Measurements from ENCODE around the gene TSSK3. TPM values are rescaled to one million over a fixed set of nuclear protein-coding genes. Genes with fewer than 3 reads are reported as not detected.
A peak's percentile ranks its signal among the peaks of the same experiment; 100 is the strongest.

TSSK3 gene
- total RNA-seq, 1 experiment from 2014 or later: 2.6 TPM

DNA sequence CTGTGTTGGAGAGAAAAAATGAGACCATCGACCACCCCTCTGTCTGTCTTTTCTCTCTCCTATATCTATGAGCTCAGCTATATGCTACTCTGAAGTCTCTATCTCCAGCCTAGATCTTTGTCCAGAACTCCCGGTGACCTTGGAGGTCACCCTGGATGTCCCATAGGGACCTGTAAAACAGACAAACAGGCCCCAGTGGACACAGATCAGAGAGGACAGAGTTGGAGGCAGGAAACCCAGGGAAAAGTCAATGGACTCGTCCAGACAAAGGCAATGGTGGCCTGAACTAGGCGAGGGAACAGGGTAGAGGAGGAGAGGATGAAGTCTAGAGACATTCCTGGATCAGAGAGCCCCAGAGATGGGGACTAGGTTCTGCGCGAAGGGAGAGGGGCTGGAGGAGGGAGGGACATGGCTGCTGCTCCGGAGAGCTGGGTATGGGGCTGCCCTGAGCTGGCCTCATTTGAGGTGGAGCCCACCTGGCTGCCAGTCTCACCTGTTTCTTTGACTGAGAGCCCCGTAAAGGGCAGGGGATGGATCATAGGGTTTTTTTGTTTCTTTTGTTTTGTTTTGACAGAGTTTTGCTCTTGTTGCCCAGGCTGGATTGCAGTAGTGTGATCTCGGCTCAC is 15.7 kb upstream of the TSSK3 start:
- Mint-ChIP-seq H3K9me3 (ENCODE audit: unreplicated experiment) (no peaks in the 10 kb centered on the region), H3K4me3 (ENCODE audit: unreplicated experiment) (no peak overlapping the region), H3K4me1 (ENCODE audit: low read depth, unreplicated experiment) (peaks cover 16% of the 10 kb centered on the region), H3K27me3 (ENCODE audit: insufficient read depth, unreplicated experiment) (no peaks in the 10 kb centered on the region), H3K27ac (ENCODE audit: unreplicated experiment) (no peak overlapping the region), H3K36me3 (ENCODE audit: insufficient read depth, unreplicated experiment) (peaks cover 6% of the 10 kb centered on the region)
- Histone ChIP-seq H3K36me3 (ENCODE audit: control insufficient read depth, insufficient read depth, low read length) (no peaks in the 10 kb centered on the region), H3K4me3 (ENCODE audit: low read depth, low read length) (no peak overlapping the region), H3K4me1 (peaks cover 8% of the 10 kb centered on the region; the same call in 1 of the 2 replicates), H3K27me3 (replicated peaks; ENCODE audit: control insufficient read depth, insufficient read depth, low read length) (no peaks in the 10 kb centered on the region), H3K9me3 (no peaks in the 10 kb centered on the region)
- POLR2A ChIA-PET: no interaction called here
- intact Hi-C loops (cut with micrococcal nuclease; ENCODE audit: unreplicated experiment): no loop called here
- BruUV-seq (replicated peaks): no TSS peak
- CTCF ChIA-PET: interaction anchor here (0.6 kb wide), 1 partner anchor 174 kb away, joined by 3 read pairs; no protein-coding TSS in a partner anchor
- DNase-seq: no peak
- TF ChIP-seq, protein P1, sequence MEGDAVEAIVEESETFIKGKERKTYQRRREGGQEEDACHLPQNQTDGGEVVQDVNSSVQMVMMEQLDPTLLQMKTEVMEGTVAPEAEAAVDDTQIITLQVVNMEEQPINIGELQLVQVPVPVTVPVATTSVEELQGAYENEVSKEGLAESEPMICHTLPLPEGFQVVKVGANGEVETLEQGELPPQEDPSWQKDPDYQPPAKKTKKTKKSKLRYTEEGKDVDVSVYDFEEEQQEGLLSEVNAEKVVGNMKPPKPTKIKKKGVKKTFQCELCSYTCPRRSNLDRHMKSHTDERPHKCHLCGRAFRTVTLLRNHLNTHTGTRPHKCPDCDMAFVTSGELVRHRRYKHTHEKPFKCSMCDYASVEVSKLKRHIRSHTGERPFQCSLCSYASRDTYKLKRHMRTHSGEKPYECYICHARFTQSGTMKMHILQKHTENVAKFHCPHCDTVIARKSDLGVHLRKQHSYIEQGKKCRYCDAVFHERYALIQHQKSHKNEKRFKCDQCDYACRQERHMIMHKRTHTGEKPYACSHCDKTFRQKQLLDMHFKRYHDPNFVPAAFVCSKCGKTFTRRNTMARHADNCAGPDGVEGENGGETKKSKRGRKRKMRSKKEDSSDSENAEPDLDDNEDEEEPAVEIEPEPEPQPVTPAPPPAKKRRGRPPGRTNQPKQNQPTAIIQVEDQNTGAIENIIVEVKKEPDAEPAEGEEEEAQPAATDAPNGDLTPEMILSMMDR (IDR thresholded peaks at IDR 0.05; ENCODE audit: insufficient read depth in 1 of 2, low read depth in 1 of 2, low read length in 1 of 2, severe bottlenecking in 1 of 2, unreplicated experiment in 1 of 2): no peak

DNA sequence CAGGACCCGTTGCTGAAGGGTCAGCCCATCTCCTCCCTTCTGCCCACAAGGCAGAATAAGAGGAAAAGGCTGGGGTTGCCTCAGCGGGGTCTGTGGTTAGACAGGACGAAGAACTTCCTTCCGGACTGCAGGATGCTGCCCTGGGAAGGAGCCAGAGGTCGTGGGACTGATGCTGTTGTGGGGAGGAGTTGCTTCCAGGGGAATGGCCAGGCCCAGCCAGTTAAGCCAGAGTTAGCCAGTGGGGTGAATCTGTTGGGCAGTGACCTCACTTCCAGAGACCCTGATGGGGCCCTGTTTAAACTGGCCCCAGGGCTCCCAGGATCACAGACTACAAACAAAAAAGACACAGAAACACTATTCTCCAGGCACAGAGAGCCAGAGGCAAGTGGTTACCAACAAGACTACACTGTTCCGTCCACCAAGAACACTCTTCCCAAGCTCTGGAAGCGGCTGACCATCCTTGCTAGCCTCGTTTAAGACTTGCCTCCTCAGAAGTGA is 13.1 kb upstream of the TSSK3 start:
- CTCF ChIA-PET: no interaction called here
- H3K9me3 Mint-ChIP-seq (ENCODE audit: unreplicated experiment): no peaks in the 10 kb centered on the region
- intact Hi-C loops (cut with micrococcal nuclease; ENCODE audit: unreplicated experiment): no loop called here
- no peaks in the 10 kb centered on the region for H3K27me3 Mint-ChIP-seq (ENCODE audit: insufficient read depth, unreplicated experiment)
- Histone ChIP-seq H3K9me3 (no peaks in the 10 kb centered on the region), H3K36me3 (ENCODE audit: control insufficient read depth, insufficient read depth, low read length) (no peaks in the 10 kb centered on the region; the same call in 1 of the 2 replicates), H3K4me1 (peaks cover 4% of the 10 kb centered on the region; the same call in 1 of the 2 replicates), H3K4me3 (ENCODE audit: low read depth, low read length) (no peak overlapping the region), H3K27me3 (replicated peaks; ENCODE audit: control insufficient read depth, insufficient read depth, low read length) (no peaks in the 10 kb centered on the region)
- peaks cover 29% of the 10 kb centered on the region for H3K4me1 Mint-ChIP-seq (ENCODE audit: low read depth, unreplicated experiment)
- peaks cover 6% of the 10 kb centered on the region for H3K36me3 Mint-ChIP-seq (ENCODE audit: insufficient read depth, unreplicated experiment)
- BruUV-seq (replicated peaks): no TSS peak
- H3K27ac Mint-ChIP-seq (ENCODE audit: unreplicated experiment): no peak overlapping the region
- no peak for DNase-seq
- H3K4me3 Mint-ChIP-seq (ENCODE audit: unreplicated experiment): no peak overlapping the region
- TF ChIP-seq, protein P1 (IDR thresholded peaks at IDR 0.05; ENCODE audit: insufficient read depth in 1 of 2, low read depth in 1 of 2, low read length in 1 of 2, severe bottlenecking in 1 of 2, unreplicated experiment in 1 of 2): no peak
- POLR2A ChIA-PET: no interaction called here

DNA sequence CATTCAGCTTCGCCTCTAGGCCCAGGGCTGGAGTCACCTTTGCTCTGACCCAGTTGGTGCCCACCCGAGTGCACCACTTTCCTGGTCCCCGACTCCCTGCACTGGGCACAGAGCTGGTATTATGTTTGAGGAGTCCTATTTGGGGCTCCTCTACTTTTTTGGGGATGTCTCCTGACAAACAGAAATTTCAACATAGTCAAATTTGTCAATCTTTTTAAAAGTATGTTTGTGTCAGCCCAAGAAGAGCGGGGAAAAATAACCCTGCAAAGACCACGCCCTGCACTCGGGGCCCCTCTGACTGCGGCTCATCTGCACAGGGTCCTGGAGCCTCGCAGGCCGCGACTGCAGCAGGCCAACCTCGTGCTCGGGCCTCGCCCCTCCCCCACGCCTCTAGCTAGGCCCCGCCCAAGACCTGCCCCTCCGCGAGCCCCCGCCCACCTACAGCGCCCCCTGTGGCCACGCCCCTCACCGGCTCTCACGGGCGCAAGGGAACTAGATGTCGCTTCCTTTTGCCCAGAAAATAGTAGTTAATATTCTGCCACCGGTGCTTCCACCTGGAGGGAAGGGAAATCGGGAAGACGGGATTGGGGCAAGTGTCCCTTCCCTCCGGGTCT is 11.4 kb upstream of the TSSK3 start:
- peaks cover 12% of the 10 kb centered on the region for H3K36me3 Mint-ChIP-seq (ENCODE audit: insufficient read depth, unreplicated experiment)
- H3K9me3 Mint-ChIP-seq (ENCODE audit: unreplicated experiment): no peaks in the 10 kb centered on the region
- peak overlapping the region; percentile 59 for H3K4me3 ChIP-seq (ENCODE audit: low read depth, low read length)
- H3K9me3 ChIP-seq: no peaks in the 10 kb centered on the region
- ChIA-PET POLR2A (interaction anchor here (0.7 to 2.6 kb wide), 2 partner anchors 15 to 43 kb away, joined by 5 to 17 read pairs; partner anchors contain the start of genes BSDC1 and MARCKSL1), CTCF (interaction anchor here (0.6 to 2.1 kb wide), 5 partner anchors 43 to 634 kb away, joined by 3 to 10 read pairs (median 4); partner anchors contain the start of genes BSDC1 and RBBP4)
- no peaks in the 10 kb centered on the region for H3K27me3 ChIP-seq (replicated peaks; ENCODE audit: control insufficient read depth, insufficient read depth, low read length)
- peaks cover 4% of the 10 kb centered on the region; the same call in 1 of the 2 replicates for H3K4me1 ChIP-seq
- BruUV-seq (replicated peaks): no TSS peak
- intact Hi-C loops (cut with micrococcal nuclease; ENCODE audit: unreplicated experiment): loop anchor here (5.0 kb wide), 1 partner anchor 134 kb away; no protein-coding TSS in a partner anchor
- H3K36me3 ChIP-seq (ENCODE audit: control insufficient read depth, insufficient read depth, low read length): no peaks in the 10 kb centered on the region; the same call in 1 of the 2 replicates
- peaks cover 23% of the 10 kb centered on the region for H3K4me1 Mint-ChIP-seq (ENCODE audit: low read depth, unreplicated experiment)
- TF ChIP-seq, protein P1 (IDR thresholded peaks at IDR 0.05; ENCODE audit: insufficient read depth in 1 of 2, low read depth in 1 of 2, low read length in 1 of 2, severe bottlenecking in 1 of 2, unreplicated experiment in 1 of 2): peak; percentile 46 to 67
- no peak overlapping the region for H3K27ac Mint-ChIP-seq (ENCODE audit: unreplicated experiment)
- H3K4me3 Mint-ChIP-seq (ENCODE audit: unreplicated experiment): peak overlapping the region; percentile 75
- DNase-seq: peak; percentile 72 to 82
- no peaks in the 10 kb centered on the region for H3K27me3 Mint-ChIP-seq (ENCODE audit: insufficient read depth, unreplicated experiment)
